ENCODE data around the gene PUSL1.

Gene PUSL1

GRCh38 chr1:1262758-1263157, 45.6 kb upstream of the PUSL1 start:
- H3K4me3 ChIP-seq (replicated peaks; ENCODE audit: low read depth, low read length), result no peak overlapping the region
- no peak for TF ChIP-seq CTCF (IDR thresholded peaks at IDR 0.05; ENCODE audit: low read length, missing control alignments)
- DNase-seq (ENCODE audit: low read depth), result no peak

GRCh38 chr1:1264026-1264425, 44.4 kb upstream of the PUSL1 start:
- H3K4me3 ChIP-seq (replicated peaks; ENCODE audit: low read depth, low read length), result no peak overlapping the region
- TF ChIP-seq CTCF (IDR thresholded peaks at IDR 0.05; ENCODE audit: low read length, missing control alignments), result no peak
- DNase-seq (ENCODE audit: low read depth), result no peak

DNA sequence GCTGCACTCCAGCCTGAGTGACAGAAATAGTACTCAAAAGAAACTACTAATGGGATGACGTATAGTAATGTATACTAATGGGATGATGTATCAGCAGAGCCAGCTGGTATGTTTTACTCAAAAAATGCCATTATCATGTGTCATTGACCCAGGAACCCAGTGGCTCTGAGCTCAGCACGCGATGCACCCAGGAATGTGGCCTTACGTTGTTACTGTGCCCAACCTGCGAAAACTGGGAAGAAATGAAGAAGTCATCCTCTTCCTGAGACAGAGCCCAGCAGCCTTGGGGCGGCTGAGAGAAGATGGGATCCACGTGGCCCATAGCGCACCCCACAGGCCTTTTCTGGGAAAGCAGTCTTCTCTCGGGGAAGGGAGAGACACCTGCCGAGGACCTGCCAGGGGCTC, 43.5 kb upstream of the PUSL1 start:
- peak; percentile 93 for DNase-seq (ENCODE audit: low read depth)
- peak; percentile 48 for TF ChIP-seq CTCF (IDR thresholded peaks at IDR 0.05; ENCODE audit: low read length, missing control alignments)
- no peak overlapping the region for H3K4me3 ChIP-seq (replicated peaks; ENCODE audit: low read depth, low read length)

DNA sequence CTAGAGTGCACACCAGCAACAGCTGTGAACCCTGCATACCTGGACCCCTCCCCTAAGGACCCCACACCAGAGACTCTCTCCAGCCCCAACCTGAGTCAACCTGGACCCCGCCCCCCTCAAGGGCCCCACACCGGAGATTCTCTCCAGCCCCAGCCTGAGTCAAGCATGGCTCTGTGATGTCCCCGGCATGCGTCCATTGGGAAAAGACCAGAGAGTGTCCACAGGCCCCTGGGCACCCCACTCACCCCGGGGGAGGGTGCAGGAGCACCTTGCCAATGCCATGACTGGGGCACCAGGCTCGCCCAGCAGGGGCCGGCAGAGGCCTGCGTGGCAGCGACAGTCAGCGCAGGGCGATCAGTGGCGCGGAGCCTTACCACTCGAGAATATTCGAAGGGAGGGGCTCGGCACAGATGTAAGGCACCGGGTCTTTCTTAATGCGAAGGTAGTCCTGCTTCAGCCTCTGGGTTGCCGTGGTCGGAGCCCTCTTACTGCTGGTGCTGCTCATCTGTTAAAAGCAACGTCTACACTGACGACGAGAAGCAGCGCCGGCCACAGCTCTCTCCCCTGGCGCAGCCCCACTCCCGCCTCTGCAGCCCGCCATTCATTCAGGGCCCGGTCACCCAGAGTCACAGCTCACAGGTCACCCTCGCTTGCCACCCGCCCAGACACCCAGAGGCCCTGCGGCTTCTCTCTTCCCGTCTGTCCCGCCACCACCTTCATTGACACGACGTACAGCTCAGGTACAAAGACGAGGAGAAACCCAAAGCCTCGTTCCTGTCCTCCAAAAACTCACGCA, 40.7 kb upstream of the PUSL1 start:
- no peak for DNase-seq (ENCODE audit: low read depth)
- no peak overlapping the region for H3K4me3 ChIP-seq (replicated peaks; ENCODE audit: low read depth, low read length)
- no peak for TF ChIP-seq CTCF (IDR thresholded peaks at IDR 0.05; ENCODE audit: low read length, missing control alignments)

DNA sequence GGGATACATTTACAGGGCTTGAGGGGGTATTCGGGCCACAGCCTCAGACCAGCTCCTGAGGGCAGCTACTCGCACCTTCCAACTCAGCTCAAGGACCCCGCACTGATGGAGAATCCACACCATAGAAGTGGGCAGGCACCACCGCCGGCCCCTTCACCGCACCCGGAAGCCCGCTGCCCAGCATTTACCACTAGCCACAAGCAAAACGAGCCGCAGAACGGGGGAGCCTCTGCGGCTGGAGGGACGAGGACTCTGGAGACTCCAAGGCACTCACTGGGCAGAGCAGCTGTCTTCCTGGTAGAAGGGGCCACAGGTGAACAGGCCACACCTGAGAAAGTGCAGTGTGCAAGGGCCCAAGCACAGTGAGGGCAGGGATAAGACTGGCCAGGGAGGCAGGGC, 40.1 kb upstream of the PUSL1 start:
- DNase-seq (ENCODE audit: low read depth), result no peak
- no peak overlapping the region for H3K4me3 ChIP-seq (replicated peaks; ENCODE audit: low read depth, low read length)
- no peak for TF ChIP-seq CTCF (IDR thresholded peaks at IDR 0.05; ENCODE audit: low read length, missing control alignments)

GRCh38 chr1:1270813-1271212, 37.6 kb upstream of the PUSL1 start:
- peak; percentile 67 for DNase-seq (ENCODE audit: low read depth)
- H3K4me3 ChIP-seq (replicated peaks; ENCODE audit: low read depth, low read length), result peak overlapping the region; percentile 15
- no peak for TF ChIP-seq CTCF (IDR thresholded peaks at IDR 0.05; ENCODE audit: low read length, missing control alignments)
